Osteoblast (primary cell): ENCODE data around the gene MDGA2. TPM values are rescaled to one million over a fixed set of nuclear protein-coding genes. Genes with fewer than 3 reads are reported as not detected.

ENCODE experiments used
- DNase-seq: peaks from one replicate; pipeline ENCODE4 v3.0.0; 2011; ENCODE audit warnings: low spot score, mixed read lengths; ENCODE audit not compliant: insufficient read length; ENCODE audit errors: missing footprints
- H2AFZ ChIP-seq: 2 replicates; pipeline ENCODE4 v1.6.0; 2011; ENCODE audit warnings: mild to moderate bottlenecking, low read length
- H3K27ac ChIP-seq: 2 replicates; pipeline ENCODE4 v1.5.1; 2011; ENCODE audit warnings: mild to moderate bottlenecking, low read depth, low read length, moderate library complexity
- H3K27me3 ChIP-seq: 2 replicates; pipeline ENCODE4 v1.6.0; 2012; ENCODE audit warnings: mild to moderate bottlenecking, control low read depth, inconsistent platforms, low read length, moderate library complexity; ENCODE audit not compliant: insufficient read depth
- H3K36me3 ChIP-seq: 2 replicates; pipeline ENCODE4 v1.5.1; 2011; ENCODE audit warnings: mild to moderate bottlenecking, low read length, control low read depth, moderate library complexity; ENCODE audit not compliant: insufficient read depth
- H3K4me1 ChIP-seq: 2 replicates; pipeline ENCODE4 v1.5.1; 2011; ENCODE audit warnings: mild to moderate bottlenecking, low read length, control low read depth, moderate library complexity; ENCODE audit not compliant: insufficient read depth
- H3K4me2 ChIP-seq: 2 replicates; pipeline ENCODE4 v1.6.0; 2011; ENCODE audit warnings: mild to moderate bottlenecking, low read length; ENCODE audit not compliant: insufficient read depth
- H3K4me3 ChIP-seq: fragments of 200-600 bp; sonication (generic); 3 replicates; pipeline ENCODE4 v1.5.1; 2012; ENCODE audit warnings: mild to moderate bottlenecking, low read length, inconsistent platforms; ENCODE audit not compliant: insufficient read depth
- H3K79me2 ChIP-seq: 2 replicates; pipeline ENCODE4 v1.6.0; 2012; ENCODE audit warnings: mild to moderate bottlenecking, low read length, control low read depth, inconsistent platforms; ENCODE audit not compliant: insufficient read depth
- H3K9me3 ChIP-seq: 2 replicates; pipeline ENCODE4 v1.5.1; 2011; ENCODE audit warnings: low read depth, low read length, control low read depth
- H4K20me1 ChIP-seq: 2 replicates; pipeline ENCODE4 v1.6.0; 2012; ENCODE audit warnings: mild to moderate bottlenecking, low read length, control low read depth; ENCODE audit not compliant: insufficient read depth
- CTCF ChIP-seq: IDR thresholded peaks from 2 replicates; pipeline ENCODE4 v1.5.1; 2011; ENCODE audit warnings: mild to moderate bottlenecking, low read depth, low read length, moderate library complexity; ENCODE audit errors: extremely low read depth
- total RNA-seq: library from RNA; depleted of rRNA; stranded (reverse); fragments of >200 nt; gene quantifications from 2 replicates; pipeline ENCODE4 v1.2.3, GENCODE V29; 2012

MDGA2 gene
- total RNA-seq, 1 donor, result not detected

- Histone ChIP-seq H3K4me3 (no peak overlapping the region), H3K4me1 (no peaks in the 10 kb centered on the region), H3K4me2 (no peak overlapping the region)
Observed at GRCh38 chr14:47710581-47710980, 35.2 kb upstream of the MDGA2 start.

GRCh38 chr14:47705683-47706082 lies 30.3 kb upstream of the MDGA2 start:
- H2AFZ ChIP-seq, result no peak overlapping the region
- no peaks in the 10 kb centered on the region for H4K20me1 ChIP-seq
- H3K9me3 ChIP-seq, result no peaks in the 10 kb centered on the region
- no peak overlapping the region for H3K4me2 ChIP-seq
- no peaks in the 10 kb centered on the region for H3K27me3 ChIP-seq
- no peak overlapping the region for H3K4me3 ChIP-seq
- no peak for TF ChIP-seq CTCF
- no peaks in the 10 kb centered on the region for H3K79me2 ChIP-seq
- no peak overlapping the region for H3K27ac ChIP-seq
- H3K36me3 ChIP-seq, result no peaks in the 10 kb centered on the region
- DNase-seq, result no peak
- H3K4me1 ChIP-seq, result no peaks in the 10 kb centered on the region

More at GRCh38 chr14:47710581-47710980, 35.2 kb upstream of the MDGA2 start:
- no peak for DNase-seq
- no peak for TF ChIP-seq CTCF
- Histone ChIP-seq H3K27me3 (no peaks in the 10 kb centered on the region), H3K79me2 (no peaks in the 10 kb centered on the region), H3K27ac (no peak overlapping the region), H4K20me1 (no peaks in the 10 kb centered on the region), H3K36me3 (no peaks in the 10 kb centered on the region), H3K9me3 (no peaks in the 10 kb centered on the region), H2AFZ (no peak overlapping the region)

- H2AFZ ChIP-seq, result no peak overlapping the region
- no peaks in the 10 kb centered on the region for H3K4me1 ChIP-seq
- no peak for DNase-seq
- no peaks in the 10 kb centered on the region for H3K36me3 ChIP-seq
- H3K79me2 ChIP-seq, result no peaks in the 10 kb centered on the region
- no peaks in the 10 kb centered on the region for H3K27me3 ChIP-seq
- no peak for TF ChIP-seq CTCF
- no peak overlapping the region for H3K27ac ChIP-seq
- H3K4me2 ChIP-seq, result no peak overlapping the region
- H3K9me3 ChIP-seq, result peaks cover 3% of the 10 kb centered on the region
- H3K4me3 ChIP-seq, result no peak overlapping the region
- no peaks in the 10 kb centered on the region for H4K20me1 ChIP-seq
Observed at GRCh38 chr14:47691829-47692228, 16.4 kb upstream of the MDGA2 start.

- no peak overlapping the region for H3K4me3 ChIP-seq
- no peaks in the 10 kb centered on the region for H3K4me1 ChIP-seq
- H3K4me2 ChIP-seq, result no peak overlapping the region
- H3K9me3 ChIP-seq, result no peaks in the 10 kb centered on the region
- H3K27me3 ChIP-seq, result peaks cover 13% of the 10 kb centered on the region
- no peaks in the 10 kb centered on the region for H3K36me3 ChIP-seq
- no peak for TF ChIP-seq CTCF
- H3K27ac ChIP-seq, result no peak overlapping the region
- no peaks in the 10 kb centered on the region for H3K79me2 ChIP-seq
- no peaks in the 10 kb centered on the region for H4K20me1 ChIP-seq
- H2AFZ ChIP-seq, result no peak overlapping the region
- DNase-seq, result no peak
Observed at GRCh38 chr14:47678993-47679392, 3.6 kb upstream of the MDGA2 start.
